Fibroblast of pulmonary artery (primary cell): Measurements from ENCODE around the gene GLRA3.

Experiments used
- DNase-seq: peaks from one replicate; pipeline ENCODE4 v3.0.0-alpha.2; 2010; ENCODE audit warnings: low read depth
- H3K4me3 ChIP-seq: replicated peaks from 2 replicates; pipeline ENCODE4 v1.5.1; 2011; ENCODE audit warnings: low read depth, mild to moderate bottlenecking, control low read depth, low read length, moderate library complexity
- TF ChIP-seq, protein P1 (sequence below): IDR thresholded peaks from 2 replicates; pipeline ENCODE4 v1.5.1; 2011; ENCODE audit warnings: mild to moderate bottlenecking, control low read depth, low read length, inconsistent platforms; ENCODE audit errors: missing control alignments

Gene GLRA3

DNA sequence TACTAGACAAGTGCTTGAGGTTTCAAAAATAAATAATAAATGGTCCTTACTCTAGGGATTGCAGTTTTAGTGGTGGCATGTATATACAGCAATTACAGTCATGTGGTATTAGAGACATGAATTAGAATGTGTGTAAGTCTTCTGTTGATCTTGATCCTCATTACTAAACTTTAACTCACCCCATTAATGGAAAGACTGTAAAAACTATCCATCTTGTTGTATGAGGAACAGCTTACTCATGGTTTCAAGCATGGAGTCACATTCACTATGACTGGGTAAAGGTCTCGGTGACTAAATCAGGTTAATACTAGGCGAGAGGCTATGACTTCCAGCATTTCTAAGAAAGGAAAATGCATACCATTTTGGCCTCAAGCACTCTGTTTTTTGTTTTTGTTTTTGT, 199.8 kb downstream of the GLRA3 start:
- H3K4me3 ChIP-seq, result no peak overlapping the region
- TF ChIP-seq, protein P1, sequence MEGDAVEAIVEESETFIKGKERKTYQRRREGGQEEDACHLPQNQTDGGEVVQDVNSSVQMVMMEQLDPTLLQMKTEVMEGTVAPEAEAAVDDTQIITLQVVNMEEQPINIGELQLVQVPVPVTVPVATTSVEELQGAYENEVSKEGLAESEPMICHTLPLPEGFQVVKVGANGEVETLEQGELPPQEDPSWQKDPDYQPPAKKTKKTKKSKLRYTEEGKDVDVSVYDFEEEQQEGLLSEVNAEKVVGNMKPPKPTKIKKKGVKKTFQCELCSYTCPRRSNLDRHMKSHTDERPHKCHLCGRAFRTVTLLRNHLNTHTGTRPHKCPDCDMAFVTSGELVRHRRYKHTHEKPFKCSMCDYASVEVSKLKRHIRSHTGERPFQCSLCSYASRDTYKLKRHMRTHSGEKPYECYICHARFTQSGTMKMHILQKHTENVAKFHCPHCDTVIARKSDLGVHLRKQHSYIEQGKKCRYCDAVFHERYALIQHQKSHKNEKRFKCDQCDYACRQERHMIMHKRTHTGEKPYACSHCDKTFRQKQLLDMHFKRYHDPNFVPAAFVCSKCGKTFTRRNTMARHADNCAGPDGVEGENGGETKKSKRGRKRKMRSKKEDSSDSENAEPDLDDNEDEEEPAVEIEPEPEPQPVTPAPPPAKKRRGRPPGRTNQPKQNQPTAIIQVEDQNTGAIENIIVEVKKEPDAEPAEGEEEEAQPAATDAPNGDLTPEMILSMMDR, result no peak
- DNase-seq, result no peak

DNA sequence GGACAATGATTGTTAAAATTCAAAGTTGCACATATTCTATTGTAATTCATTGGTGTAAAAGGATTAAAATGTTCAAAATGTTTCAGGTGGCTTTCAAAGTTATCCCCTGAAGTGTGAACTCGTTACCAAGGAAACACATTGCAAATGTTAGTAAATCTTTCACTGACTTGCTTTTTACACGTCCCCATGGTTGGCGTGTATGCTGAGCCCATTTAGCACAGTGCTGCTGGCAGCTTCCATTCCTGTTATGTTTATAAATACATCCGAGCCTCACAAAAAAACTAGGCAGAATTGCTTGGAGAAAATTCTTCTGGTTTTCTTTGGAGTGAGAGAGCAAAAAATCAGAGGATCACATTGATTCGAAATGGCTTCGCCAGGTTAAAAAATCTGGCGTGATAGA, 200.9 kb downstream of the GLRA3 start:
- DNase-seq, result no peak
- no peak overlapping the region for H3K4me3 ChIP-seq
- TF ChIP-seq, protein P1, result no peak

DNA sequence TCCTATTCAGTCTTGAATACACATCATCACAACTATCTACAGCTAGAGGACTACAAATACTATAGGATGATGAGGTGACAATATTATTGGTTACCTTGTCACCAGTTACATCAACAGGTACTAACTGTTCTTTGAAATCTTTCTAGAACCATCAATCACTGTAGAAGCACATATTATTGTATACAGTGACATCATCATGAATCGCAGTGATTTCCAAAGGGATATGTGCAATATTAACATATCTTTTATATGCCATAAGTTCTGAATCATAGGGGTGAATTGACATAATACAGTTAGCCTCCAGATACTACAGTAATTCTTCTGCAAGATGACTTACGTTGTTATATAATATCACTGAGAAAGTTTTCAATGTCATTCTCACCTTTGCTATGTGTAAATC, 201.6 kb downstream of the GLRA3 start:
- DNase-seq, result no peak
- TF ChIP-seq, protein P1, result no peak
- H3K4me3 ChIP-seq, result no peak overlapping the region

DNA sequence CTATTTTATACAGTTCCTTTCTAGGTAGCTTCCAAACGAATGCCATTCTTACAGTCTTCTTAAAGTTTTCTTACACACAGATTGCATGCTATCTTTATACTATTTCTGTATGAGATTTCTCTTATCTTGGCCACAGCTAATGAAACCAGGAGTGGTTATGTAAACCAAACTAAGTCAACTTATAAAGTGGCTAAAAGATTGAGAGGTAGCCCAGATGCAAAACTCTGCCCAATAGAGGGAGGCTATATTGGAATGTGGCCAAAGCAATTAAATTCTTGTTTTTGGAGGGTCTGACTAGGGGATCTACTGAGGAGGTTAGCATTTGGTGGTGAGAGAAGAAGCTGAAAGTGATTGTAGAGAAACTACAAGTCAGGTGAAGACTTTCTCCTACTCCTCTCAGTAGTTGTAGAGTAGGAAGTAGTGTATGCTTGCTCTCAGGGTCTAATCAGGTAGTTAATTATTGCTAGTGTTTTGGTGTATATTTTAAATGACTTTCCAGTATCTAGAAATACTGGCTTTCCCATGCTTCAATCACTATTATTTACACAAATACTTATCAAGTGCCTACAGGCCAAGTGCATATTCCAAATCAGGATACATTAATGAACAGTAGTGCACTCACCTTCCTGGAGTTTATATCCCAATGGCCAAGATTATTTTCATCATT, 202.6 kb downstream of the GLRA3 start:
- DNase-seq, result no peak
- TF ChIP-seq, protein P1, result no peak
- no peak overlapping the region for H3K4me3 ChIP-seq

DNA sequence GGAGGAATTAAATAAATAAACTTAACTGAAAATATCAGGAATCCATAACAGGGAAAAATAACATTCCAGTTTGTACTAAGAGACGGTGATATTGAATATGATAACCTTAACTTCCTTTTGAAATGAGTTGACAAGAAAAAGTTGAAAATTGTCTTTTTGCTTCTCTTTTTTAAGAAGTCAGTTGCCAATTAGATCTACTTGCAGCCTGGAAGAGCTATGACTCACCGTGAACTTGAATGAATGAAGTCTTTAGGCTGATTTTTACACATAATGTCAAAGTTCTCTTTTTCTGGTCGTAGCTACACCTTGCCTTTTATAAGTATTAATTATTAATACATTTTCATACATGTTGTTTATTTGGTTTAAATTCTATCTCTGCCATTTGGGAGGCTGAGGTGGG, 212.4 kb downstream of the GLRA3 start:
- TF ChIP-seq, protein P1, result no peak
- H3K4me3 ChIP-seq, result no peak overlapping the region
- DNase-seq, result no peak

DNA sequence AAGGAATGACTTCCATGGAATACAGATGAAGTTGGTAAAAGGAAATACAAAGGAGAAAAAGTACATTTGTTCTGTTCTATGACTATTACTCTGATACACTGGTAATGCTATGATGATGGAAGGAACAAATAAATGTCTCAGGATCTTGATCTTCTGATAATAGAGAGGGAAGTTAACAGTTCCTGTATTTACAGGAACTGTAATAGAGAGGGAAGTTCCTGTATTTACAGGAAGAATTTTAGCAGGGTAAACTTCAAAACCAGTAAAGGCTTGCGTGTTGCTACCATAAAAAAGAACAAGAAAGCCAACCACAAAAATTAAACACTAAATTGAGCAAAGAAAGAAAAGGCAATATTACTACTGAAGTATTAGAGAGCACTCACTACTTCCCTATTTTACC, 215.1 kb downstream of the GLRA3 start:
- no peak for DNase-seq
- H3K4me3 ChIP-seq, result no peak overlapping the region
- TF ChIP-seq, protein P1, result no peak

DNA sequence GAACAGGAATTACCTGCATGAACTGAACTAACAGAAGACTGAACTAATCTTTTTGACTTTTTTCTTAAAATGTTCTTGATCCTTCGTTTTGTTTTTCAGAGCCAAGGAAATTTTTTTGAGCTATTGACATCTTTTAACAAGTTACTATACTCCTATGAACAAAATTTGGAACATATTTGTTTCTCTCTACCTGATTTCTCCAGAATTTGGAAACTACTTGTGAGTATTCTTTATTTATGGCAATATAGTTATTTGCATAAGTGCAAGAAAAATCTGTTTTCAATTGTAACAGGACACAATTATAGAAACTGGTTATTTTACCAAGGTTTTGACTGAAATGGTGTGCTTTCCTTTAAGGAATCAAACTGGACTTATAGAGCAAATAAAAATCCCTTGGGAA, 217.3 kb downstream of the GLRA3 start:
- H3K4me3 ChIP-seq, result no peak overlapping the region
- no peak for DNase-seq
- TF ChIP-seq, protein P1, result no peak
